Left forelimb (tissue), 1 donor: ENCODE measurements around the gene CASP9.
"Not testable (repeated sequence)": the region's sequence is repeated elsewhere in the genome, so short reads cannot be mapped to it uniquely, and the experiment has no call there.

Source experiments
- DNase-seq: peaks from one replicate; pipeline ENCODE4 v3.0.0-alpha.2; 2018; ENCODE audit warnings: low spot score

Gene CASP9

DNA sequence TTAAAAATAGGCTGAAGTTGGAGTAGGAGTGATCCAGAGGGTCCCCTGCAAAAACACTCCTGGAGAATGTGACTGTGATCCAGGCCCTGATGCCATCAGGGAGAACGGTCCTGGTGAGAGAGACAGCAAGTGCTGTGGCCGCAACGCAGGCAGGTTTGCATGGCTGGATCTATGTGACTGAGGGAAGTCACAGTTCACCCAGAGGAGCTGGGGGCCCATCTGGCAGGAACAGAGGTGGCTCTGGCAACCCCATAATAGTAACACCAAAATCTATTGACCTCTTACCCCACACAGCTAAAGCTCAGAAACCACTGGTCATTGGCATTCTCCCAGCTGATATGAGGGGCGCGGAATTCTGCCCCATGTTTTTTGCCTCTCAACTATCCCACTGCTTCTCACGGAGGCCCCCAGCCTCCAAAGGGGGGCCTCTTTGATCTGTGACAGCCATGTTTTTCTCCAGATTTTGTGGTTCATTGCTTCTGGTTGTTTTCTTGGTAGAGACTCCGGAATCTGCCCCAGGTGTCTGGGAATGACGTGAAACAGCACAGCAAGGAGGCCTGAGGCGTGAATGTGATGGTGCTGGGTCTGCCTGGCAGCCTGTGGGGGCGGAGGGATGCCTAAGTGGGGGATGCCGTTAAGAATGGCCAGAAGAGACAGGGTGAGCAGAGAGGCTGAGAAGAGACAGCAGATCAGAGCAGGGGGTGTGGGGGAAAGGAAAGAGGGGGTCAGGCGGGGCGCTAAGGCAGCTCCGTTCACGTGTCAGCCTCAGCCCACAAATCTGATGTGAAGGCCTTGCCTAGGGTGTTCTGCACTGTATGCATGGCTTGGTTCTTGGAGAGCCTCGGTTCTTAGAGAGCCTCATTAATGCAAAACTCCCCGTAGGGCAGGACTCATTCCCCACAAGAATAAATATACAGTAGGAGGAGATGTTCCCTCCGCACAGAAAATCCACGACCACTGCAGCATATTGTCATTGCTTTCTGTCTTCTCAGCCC is 23.5 kb downstream of the CASP9 start:
- DNase-seq: no peak

DNA sequence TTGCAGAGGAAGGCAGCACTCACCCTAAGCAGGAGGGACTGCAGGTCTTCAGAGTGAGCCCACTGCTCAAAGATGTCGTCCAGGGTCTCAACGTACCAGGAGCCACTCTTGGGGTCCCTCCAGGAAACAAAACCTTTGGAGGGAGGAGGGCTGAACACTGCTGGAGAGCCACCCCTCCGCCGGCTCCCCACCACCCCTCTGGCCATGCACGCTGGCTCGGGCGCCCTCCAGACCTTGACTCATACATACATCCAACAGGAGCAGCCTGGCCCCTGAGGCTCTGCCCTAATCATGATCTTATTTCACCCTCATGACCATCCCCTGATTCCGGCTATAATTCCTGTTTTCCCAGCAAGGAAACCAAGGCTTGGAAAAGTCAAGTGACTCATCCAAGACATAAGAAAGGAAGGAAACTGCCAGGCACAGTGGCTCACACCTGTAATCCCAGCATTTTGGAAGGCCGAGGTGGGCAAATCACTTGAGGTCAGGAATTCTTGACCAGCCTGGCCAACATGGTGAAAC is 30.1 kb downstream of the CASP9 start:
- DNase-seq: no peak

DNA sequence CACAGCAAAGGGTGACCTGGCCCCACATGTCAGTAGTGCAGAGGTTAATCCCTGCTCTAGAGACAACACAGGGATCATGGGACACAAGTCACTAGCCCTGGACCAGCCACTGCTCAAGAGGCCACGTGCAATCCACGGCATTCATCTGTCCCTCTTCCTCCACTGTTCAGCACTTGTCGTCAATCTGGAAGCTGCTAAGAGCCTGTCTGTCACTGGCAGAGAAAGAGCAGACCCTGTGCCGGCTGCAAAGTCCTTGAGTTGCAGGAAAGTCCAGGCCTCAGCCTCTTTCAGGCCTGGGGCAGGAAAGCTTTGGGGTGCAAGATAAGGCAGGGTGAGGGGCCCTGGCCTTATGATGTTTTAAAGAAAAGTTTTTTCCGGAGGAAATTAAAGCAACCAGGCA is 31.4 kb downstream of the CASP9 start:
- DNase-seq: no peak

DNA sequence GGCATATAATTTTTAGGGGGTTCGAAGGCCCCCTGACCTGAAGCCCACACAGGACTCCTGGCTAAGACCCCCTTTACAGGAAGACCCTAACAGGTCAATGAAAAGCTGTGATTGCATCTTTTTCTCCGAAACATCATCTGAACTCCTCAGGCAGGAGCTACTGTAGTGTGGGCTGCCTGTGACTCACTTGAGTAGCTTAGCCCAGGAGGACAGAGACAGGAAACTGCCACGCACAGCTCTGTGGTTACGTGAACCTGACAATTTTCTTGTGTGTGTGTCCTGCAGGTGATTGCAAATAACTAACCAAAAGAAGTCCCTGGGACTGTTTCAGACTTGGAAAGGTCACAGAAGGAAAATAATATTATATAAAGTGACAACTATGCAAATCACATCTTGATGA is 33.0 kb downstream of the CASP9 start:
- DNase-seq: not testable (repeated sequence)

DNA sequence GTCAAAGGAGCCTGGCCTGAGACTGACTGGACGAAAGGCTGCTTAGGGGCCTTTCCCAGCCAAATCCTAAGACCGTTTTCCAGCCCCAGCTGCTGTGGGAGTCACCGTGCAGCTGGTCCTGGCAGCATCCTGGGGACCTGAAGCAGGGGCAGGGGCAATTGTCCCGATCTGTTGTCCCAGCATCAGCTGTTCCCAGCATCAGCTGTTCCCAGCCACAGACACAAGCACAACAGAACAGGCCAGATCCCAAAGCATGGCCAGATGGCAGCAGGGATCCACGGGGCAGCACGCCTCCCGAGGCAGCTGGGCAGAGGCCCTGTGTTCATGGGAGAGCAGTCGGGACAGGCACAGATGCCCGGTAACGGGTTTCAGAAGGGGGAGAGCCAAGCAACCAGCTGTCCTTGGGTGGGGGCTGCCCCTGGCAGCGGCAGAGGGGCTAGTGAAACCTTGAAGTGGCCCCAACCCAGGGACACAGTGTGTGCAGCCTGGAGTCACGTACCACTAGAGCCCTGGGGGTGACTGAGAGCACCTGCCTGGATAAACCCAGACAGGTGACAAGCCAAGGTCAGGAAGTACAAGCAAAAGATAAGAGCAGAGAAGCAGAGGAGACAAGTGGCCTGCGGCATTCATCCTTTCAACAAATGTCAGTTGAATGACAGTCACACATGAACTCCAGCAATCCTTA is 34.8 kb downstream of the CASP9 start:
- DNase-seq: peak; percentile 78

DNA sequence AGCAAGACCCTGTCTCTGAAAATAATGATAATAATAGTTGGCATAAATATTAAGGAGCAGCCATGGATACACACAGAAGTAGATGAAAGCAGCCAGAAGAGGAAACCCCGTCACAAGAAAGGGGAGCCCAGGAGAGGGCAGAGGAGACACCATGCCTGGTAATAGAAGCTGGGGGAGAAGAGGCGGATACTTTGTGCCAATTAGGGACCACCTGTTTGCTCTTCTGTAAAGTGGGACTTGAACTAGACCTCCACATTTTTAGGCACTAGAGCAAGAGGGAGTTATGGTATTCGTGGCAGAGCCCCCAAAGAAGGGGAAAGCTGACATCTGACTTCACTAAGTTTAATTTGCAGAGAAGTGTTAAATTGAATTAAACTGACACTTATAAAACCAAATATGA is 35.6 kb downstream of the CASP9 start:
- DNase-seq: no peak

DNA sequence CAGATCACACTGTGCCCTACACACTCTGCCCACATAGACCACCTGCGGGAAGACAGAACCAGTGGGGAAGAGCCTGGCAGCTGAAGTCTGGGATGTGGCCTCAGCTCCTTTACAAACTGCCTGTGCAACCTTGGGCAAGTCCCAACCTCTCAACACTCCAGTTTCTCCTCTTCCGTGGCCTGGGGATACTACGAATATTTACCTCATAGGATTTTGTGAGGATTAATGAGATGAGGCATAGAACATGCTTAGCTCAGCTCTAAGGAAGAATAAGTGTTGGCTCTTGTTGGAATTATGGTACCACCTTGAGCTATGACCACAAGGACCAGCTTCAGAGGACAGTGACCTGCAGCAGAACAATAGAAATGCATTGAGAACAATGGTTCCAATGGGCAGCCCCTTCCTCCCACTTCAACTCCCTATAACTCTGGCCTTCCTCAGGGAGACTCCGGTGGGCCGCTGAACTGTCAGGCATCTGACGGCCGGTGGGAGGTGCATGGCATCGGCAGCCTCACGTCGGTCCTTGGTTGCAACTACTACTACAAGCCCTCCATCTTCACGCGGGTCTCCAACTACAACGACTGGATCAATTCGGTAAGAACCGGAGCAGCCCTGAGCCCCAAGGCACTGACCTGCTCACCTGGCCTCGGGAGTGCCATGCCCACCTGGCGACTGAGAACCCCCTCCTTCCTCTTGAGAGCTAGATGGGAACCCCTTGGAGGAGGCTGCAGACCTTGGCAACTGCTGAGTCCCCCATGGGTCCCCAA is 37.0 kb downstream of the CASP9 start:
- not testable (repeated sequence) for DNase-seq

DNA sequence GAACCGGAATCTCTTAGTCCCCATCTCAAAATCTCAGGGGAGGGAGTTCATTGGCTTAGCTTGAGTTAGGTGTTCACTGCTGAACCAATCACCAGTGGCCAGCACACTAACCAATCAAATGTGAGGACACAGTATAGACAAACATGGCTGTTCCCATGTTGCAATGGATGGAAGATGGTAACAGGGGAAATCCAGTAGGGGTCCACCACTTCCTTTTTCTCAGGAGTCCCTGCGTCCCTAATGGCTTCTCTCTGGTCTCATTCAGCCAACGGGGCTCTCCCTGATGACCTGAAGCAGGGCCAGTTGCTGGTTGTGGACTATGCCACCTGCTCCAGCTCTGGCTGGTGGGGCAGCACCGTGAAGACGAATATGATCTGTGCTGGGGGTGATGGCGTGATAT is 38.4 kb downstream of the CASP9 start:
- no peak for DNase-seq

DNA sequence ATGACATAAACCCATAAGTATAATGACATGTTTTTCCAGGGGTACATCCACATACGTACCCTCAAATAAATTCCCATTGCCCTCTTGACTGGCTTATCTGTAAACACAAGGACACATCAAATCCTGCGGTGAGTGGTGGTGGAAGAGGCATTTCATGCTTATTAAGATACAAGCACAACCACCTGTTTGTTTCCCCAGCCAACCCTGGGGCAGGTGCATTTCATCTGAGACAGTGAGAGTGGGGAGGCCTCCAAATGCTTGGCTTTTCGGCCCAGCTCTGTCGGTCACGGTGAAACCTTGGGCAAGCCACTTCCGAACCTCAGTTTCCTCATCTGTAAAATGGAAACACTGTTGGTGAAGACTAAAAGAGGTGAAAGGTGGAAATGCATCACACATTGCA is 39.6 kb downstream of the CASP9 start:
- not testable (repeated sequence) for DNase-seq

DNA sequence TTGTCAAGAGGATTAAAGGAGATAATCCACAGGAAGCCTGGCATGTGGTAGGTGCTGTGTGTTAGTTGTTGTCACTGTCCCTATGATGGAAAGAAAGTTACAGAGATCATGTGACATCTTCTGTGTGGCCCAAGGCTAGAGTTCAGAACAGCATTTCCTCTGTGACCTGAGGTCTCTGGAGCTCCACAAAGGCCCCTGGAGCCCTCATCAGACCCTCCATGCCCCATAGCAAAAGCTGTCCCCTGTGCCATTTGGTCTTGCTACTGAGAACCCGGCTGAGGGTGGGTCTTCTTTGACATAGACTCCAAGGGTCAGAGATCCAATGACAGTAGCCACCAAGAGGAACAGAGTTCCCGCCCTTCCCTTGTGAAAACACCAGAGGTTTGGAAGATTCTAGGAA is 40.0 kb downstream of the CASP9 start:
- no peak for DNase-seq

DNA sequence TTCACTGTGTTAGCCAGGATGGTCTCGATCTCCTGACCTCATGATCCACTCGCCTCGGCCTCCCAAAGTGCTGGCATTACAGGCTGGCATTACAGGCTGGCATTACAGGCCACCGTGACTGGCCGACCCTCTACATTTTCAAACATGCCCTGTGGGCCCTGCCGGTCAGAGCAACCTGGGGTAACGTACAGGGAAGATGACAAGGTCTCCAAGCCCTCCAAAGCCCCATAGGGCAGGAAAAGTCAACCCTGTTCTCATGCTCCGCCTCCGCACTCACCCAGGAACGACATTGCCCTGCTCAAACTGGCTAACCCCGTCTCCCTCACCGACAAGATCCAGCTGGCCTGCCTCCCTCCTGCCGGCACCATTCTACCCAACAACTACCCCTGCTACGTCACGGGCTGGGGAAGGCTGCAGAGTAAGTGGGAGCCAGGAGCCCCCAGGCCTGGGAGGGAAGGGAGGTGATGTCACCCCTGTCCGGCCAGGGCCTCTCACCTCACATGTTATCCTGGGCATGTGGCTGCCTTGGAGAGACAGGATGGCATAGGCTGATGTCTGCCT is 41.0 kb downstream of the CASP9 start:
- DNase-seq: not testable (repeated sequence)

DNA sequence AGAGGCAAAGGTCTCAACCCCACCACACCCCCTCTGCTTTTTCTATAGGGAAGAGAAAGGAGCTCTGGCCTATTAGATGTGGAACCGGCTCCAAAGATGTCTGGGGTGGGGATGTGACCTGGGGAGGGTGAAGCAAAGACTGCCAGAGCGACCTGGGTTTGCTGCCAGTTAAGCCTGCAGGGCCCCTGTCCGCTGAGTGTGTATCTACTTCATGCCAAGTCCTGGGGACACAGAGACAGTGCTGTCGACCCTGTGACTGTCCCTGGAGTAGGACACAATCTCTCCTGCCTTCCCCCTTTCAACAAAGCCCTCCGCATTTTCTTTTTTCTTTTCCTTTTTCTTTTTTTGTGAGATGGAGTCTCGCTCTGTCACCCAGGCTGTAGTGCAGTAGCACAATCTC is 41.6 kb downstream of the CASP9 start:
- not testable (repeated sequence) for DNase-seq

DNA sequence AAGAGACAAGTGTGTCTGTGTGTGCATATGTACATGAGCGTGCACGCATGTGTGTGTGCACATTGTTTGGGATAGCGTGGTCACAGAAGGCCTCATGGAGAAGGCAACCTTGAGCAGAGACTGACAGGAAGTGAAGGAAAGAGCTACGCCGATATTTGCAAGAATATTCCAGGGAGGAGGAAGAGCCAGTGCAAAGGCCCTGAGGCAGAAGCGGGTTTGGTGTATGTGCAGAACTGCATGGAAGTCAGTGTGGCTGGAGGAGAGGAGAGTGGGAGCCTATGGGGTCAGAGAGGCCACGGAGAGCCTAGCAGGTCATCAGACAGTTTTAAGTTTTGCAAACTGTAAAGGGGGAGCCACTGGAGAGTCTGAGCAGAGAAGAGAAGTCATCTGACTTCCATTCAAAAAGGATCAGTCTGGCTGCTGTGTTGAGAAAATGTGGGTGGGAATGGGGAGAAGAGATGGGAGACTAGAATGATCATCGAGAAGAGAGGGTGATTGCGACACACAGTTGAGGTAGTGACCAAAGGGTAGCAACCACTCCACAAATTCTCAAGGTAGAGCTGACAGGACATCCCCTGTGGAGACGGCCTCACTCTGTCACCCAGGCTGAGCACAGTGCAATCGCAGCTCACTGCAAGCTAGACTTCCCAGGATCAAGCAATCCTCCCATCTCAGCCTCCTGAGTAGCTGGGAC is 44.2 kb downstream of the CASP9 start:
- no peak for DNase-seq

DNA sequence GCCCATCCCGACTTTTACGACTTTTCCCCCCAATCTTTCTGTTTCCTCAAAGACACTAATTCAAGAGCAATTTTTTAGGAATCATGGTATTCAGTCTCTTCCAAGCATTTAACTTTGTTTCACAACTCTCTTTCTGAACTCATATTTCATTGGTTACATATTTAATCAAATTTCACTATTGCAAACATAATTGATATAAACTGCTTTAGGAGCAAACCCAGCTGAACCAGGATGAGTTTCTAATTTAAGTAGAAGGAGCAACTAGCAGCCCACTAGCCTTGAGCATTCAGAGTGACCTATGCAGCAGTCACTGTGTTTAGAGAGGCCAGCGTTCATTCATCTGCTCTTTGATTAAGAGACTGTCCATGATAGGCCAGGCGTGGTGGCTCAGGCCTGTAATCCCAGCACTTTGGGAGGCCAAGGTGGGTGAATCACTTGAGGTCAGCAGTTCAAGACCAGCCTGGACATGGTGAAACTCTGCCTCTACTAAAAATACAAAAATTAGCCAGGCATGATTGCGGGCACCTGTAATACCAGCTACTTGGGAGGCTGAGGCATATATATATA is 46.3 kb downstream of the CASP9 start:
- no peak for DNase-seq

DNA sequence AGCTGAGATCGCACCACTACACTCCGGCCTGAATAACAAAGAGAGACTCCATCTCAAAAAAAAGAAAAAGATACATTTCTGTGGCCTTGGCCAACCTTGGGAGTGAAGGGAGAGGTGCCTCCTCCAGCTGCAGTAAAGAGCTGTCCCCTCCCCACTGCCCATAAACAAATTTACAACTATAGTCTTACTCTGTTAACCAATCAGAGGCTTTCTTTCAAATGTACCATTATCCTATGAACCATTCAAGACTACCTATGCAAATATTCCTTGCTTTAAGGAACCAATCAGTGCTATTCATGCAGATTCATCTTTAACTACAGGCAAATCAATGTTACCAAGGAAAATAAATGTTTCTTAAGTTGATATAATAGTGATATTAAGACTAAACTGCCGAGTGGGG is 47.1 kb downstream of the CASP9 start:
- no peak for DNase-seq

DNA sequence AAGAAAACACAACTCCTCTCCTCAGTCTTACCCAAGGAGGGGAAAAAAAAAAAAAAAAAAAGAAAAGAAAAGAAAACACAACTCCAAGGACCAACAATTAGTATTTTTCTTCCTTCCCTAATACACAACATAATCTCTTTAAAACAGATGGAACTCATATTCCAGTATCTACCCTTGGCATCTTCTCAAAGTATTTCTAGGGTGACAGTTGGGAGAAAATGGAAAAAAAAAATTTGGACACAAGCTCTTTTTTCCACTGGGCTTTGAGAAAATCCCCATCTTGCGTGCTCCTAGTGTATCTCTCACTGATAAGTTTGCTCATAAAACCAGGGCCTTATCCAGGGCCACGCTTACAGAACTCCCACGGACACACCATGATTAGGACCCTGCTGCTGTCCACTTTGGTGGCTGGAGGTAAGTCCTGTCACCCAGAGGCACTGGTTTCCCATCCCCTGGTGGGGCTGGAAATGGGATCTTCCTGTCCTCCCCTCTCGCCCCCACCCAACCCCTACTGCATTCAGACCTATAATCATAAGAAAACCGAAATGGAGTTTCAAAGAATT is 48.2 kb downstream of the CASP9 start, which contains the start of gene CELA2B:
Gene CELA2B (plus strand): TSS at position 353 of the 563 bp plus-strand sequence. CDS start 22 bp downstream, at position 375.
- no peak for DNase-seq

DNA sequence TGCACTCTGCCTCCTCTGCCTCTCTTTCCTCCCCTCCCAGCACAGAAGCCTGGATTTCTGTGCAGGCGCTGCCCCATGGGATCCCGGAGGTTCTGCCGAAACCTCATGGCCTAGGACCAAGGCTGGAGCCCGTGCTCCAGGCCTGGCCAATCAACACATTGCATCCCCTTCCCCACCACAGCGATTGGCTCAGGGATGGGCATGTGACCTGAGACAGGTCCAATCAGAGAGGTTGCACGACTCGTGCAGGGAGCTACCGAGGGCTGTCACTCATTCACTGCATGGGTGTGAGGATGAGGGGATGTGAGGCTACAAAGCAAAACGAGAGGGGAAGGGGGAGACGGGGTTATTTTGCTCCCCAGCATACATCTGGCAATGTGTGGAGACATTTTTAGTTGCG is 51.4 kb downstream of the CASP9 start:
- no peak for DNase-seq

DNA sequence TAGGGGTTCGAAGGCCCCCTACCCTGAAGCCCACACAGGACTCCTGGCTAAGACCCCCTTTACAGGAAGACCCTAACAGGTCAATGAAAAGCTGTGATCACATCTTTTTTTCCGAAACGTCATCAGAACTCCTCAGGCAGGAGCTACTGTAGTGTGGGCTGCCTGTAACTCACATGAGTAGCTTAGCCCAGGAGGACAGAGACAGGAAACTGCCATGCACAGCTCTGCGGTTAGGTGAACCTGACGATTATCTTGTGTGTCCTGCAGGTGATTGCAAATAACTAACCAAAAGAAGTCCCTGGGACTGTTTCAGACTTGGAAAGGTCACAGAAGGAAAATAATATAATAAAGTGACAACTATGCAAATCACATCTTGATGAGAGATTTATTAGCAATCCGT is 52.3 kb downstream of the CASP9 start:
- DNase-seq: not testable (repeated sequence)

DNA sequence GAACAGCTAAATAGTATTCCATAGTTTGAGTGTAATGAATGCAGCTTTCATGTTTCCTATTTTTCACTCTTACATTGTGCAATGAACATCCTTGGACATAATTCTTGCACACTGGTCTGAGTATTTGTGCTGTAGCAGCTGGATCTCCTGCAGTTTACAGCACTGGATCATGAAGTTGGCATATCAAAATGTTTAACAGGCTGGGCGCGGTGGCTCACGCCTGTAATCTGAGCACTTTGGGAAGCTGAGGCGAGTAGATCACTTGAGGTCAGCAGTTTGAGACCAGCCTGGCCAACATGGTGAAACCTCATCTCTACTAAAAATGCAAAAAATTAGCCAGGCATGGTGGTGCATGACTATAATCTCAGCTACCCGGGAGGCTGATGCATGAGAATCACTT is 52.9 kb downstream of the CASP9 start:
- DNase-seq: not testable (repeated sequence)

DNA sequence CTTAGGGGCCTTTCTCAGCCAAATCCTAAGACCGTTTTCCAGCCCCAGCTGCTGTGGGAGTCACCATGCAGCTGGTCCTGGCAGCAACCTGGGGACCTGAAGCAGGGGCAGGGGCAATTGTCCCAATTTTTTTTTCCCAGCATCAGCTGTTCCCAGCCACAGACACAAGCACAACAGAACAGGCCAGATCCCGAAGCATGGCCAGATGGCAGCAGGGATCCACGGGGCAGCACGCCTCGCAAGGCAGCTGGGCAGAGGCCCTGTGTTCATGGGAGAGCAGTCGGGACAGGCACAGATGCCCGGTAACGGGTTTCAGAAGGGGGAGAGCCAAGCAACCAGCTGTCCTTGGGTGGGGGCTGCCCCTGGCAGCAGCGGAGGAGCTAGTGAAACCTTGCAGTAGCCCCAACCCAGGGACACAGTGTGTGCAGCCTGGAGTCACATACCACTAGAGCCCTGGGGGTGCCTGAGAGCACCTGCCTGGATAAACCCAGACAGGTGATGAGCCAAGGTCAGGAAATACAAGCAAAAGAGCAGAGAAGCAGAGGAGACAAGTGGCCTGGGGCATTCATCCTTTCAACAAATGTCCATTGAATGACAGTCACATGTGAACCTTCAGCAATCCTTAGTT is 54.1 kb downstream of the CASP9 start:
- DNase-seq: peak; percentile 73
